Endothelial cell (in vitro differentiated cells): ENCODE results near the gene ARID1B. TPM values are rescaled to one million over a fixed set of nuclear protein-coding genes. Genes with fewer than 3 reads are reported as not detected.

Experiments used
- DNase-seq: peaks from one replicate; pipeline ENCODE4 v3.0.0; 2021; ENCODE audit warnings: low spot score
- H3K27ac Mint-ChIP-seq: one replicate; pipeline ENCODE4 v1.8.0; 2021; ENCODE audit warnings: mixed read lengths, inconsistent platforms; ENCODE audit not compliant: unreplicated experiment
- H3K27me3 Mint-ChIP-seq: one replicate; pipeline ENCODE4 v1.8.0; 2021; ENCODE audit warnings: mild to moderate bottlenecking, moderate library complexity, mixed read lengths, inconsistent platforms; ENCODE audit not compliant: unreplicated experiment
- H3K36me3 Mint-ChIP-seq: one replicate; pipeline ENCODE4 v1.8.0; 2021; ENCODE audit warnings: mild to moderate bottlenecking, low read depth, mixed read lengths, inconsistent platforms; ENCODE audit not compliant: unreplicated experiment
- H3K4me1 Mint-ChIP-seq: one replicate; pipeline ENCODE4 v1.8.0; 2021; ENCODE audit warnings: mild to moderate bottlenecking, mixed read lengths, inconsistent platforms; ENCODE audit not compliant: unreplicated experiment
- H3K4me3 Mint-ChIP-seq: one replicate; pipeline ENCODE4 v1.8.0; 2021; ENCODE audit warnings: mild to moderate bottlenecking, mixed read lengths, inconsistent platforms; ENCODE audit not compliant: unreplicated experiment
- H3K9me3 Mint-ChIP-seq: one replicate; pipeline ENCODE4 v1.8.0; 2021; ENCODE audit warnings: mixed read lengths, inconsistent platforms; ENCODE audit not compliant: unreplicated experiment
- CTCF ChIP-seq: fragments of 200-600 bp; sonication (generic); IDR thresholded peaks from one replicate; pipeline ENCODE4 v1.5.0; 2021; ENCODE audit warnings: antibody characterized with exemption; ENCODE audit not compliant: unreplicated experiment
- total RNA-seq: library from RNA; stranded (reverse); fragmentation: NEBNext Ultra II Directional; extraction: Animal tissue kit (Norgen Biotek cat#: 25700); gene quantifications from one replicate; pipeline ENCODE4 v1.2.1, GENCODE V29; 2021; ENCODE audit not compliant: unreplicated experiment

Gene ARID1B
- total RNA-seq, 1 donor from 2014 or later = 104 TPM

- H3K4me1 Mint-ChIP-seq = peaks cover 6% of the 10 kb centered on the region
These were observed 231.4 kb downstream of the ARID1B start for GRCh38 chr6:157008568-157008967.

GRCh38 chr6:157012355-157012754 is 235.2 kb downstream of the ARID1B start:
- H3K27me3 Mint-ChIP-seq = peaks cover 2% of the 10 kb centered on the region
- TF ChIP-seq CTCF = peak; percentile 10
- H3K9me3 Mint-ChIP-seq = no peaks in the 10 kb centered on the region
- H3K4me3 Mint-ChIP-seq = no peak overlapping the region
- DNase-seq = no peak
- no peaks in the 10 kb centered on the region for H3K36me3 Mint-ChIP-seq
- H3K4me1 Mint-ChIP-seq = peaks cover 6% of the 10 kb centered on the region
- no peak overlapping the region for H3K27ac Mint-ChIP-seq

More at GRCh38 chr6:157008568-157008967, 231.4 kb downstream of the ARID1B start:
- no peak for DNase-seq
- H3K9me3 Mint-ChIP-seq = no peaks in the 10 kb centered on the region
- no peak overlapping the region for H3K27ac Mint-ChIP-seq
- H3K36me3 Mint-ChIP-seq = no peaks in the 10 kb centered on the region
- H3K4me3 Mint-ChIP-seq = no peak overlapping the region
- TF ChIP-seq CTCF = no peak
- H3K27me3 Mint-ChIP-seq = no peaks in the 10 kb centered on the region

GRCh38 chr6:157013649-157014304 is 236.6 kb downstream of the ARID1B start:
- no peak overlapping the region for H3K4me3 Mint-ChIP-seq
- no peaks in the 10 kb centered on the region for H3K9me3 Mint-ChIP-seq
- H3K27ac Mint-ChIP-seq = no peak overlapping the region
- DNase-seq = no peak
- peaks cover 2% of the 10 kb centered on the region for H3K27me3 Mint-ChIP-seq
- H3K4me1 Mint-ChIP-seq = peaks cover 6% of the 10 kb centered on the region
- no peaks in the 10 kb centered on the region for H3K36me3 Mint-ChIP-seq
- TF ChIP-seq CTCF = no peak

- H3K4me1 Mint-ChIP-seq = peaks cover 17% of the 10 kb centered on the region
- no peak overlapping the region for H3K27ac Mint-ChIP-seq
- peaks cover 5% of the 10 kb centered on the region for H3K27me3 Mint-ChIP-seq
- no peak overlapping the region for H3K4me3 Mint-ChIP-seq
- H3K36me3 Mint-ChIP-seq = no peaks in the 10 kb centered on the region
- TF ChIP-seq CTCF = no peak
- DNase-seq = no peak
- no peaks in the 10 kb centered on the region for H3K9me3 Mint-ChIP-seq
These were observed 237.7 kb downstream of the ARID1B start for GRCh38 chr6:157014871-157015270.

GRCh38 chr6:157017022-157017421 is 239.8 kb downstream of the ARID1B start:
- Mint-ChIP-seq H3K4me1 (peaks cover 18% of the 10 kb centered on the region), H3K27me3 (peaks cover 12% of the 10 kb centered on the region), H3K9me3 (no peaks in the 10 kb centered on the region), H3K27ac (no peak overlapping the region), H3K4me3 (no peak overlapping the region), H3K36me3 (no peaks in the 10 kb centered on the region)
- no peak for DNase-seq
- no peak for TF ChIP-seq CTCF
